Inflammatory macrophage treated with lipopolysaccharide for 1 hour (primary cell): ENCODE results near the gene DAZAP1.

Source experiments
- DNase-seq, 2 donors: peaks; one replicate each; pipeline ENCODE4 v3.0.0-alpha.2; 2020 to 2022

DAZAP1 gene

GRCh38 chr19:1394252-1395193, 12.9 kb upstream of the DAZAP1 start:
- no peak for DNase-seq

GRCh38 chr19:1395194-1396018, 12.0 kb upstream of the DAZAP1 start:
- no peak for DNase-seq

- DNase-seq = no peak
Measured at GRCh38 chr19:1396019-1396767, 11.2 kb upstream of the DAZAP1 start.

GRCh38 chr19:1396768-1397679, 10.4 kb upstream of the DAZAP1 start:
- DNase-seq = no peak

GRCh38 chr19:1397838-1398237, 9.5 kb upstream of the DAZAP1 start:
- no peak for DNase-seq

GRCh38 chr19:1399079-1399478, 8.3 kb upstream of the DAZAP1 start:
- DNase-seq = no peak

GRCh38 chr19:1399745-1400144, 7.6 kb upstream of the DAZAP1 start:
- no peak for DNase-seq

GRCh38 chr19:1400281-1401137, 6.9 kb upstream of the DAZAP1 start:
- DNase-seq = no peak

- no peak for DNase-seq
Measured at GRCh38 chr19:1401138-1401888, 6.1 kb upstream of the DAZAP1 start, which contains the start of gene GAMT. Gene GAMT (minus strand): TSS chr19:1401542. CDS start chr19:1401476, 66 bp downstream.

GRCh38 chr19:1401889-1402217, 5.5 kb upstream of the DAZAP1 start:
- no peak for DNase-seq

GRCh38 chr19:1402411-1403070, 4.8 kb upstream of the DAZAP1 start:
- DNase-seq = no peak

- peak; percentile 98 to 99 for DNase-seq
Measured at GRCh38 chr19:1406774-1407527, 435 bp upstream of the DAZAP1 start.

- peak in 1 of 2 donors; percentile 31 for DNase-seq
Measured at GRCh38 chr19:1408300-1409203, 1.2 kb downstream of the DAZAP1 start.

GRCh38 chr19:1409204-1410005, 2.0 kb downstream of the DAZAP1 start:
- DNase-seq = no peak

GRCh38 chr19:1410136-1410786, 2.9 kb downstream of the DAZAP1 start:
- DNase-seq = no peak

GRCh38 chr19:1410789-1411188, 3.4 kb downstream of the DAZAP1 start:
- no peak for DNase-seq
